Measurements from ENCODE around the gene MARCO.

MARCO gene

GRCh38 chr2:119010336-119010735 lies 68.3 kb downstream of the MARCO start:
- TF ChIP-seq CTCF (IDR thresholded peaks at IDR 0.05): no peak

- TF ChIP-seq CTCF (IDR thresholded peaks at IDR 0.05): peak; percentile 52
These were observed 69.3 kb downstream of the MARCO start for GRCh38 chr2:119011162-119011909.

- no peak for TF ChIP-seq CTCF (IDR thresholded peaks at IDR 0.05)
These were observed 69.9 kb downstream of the MARCO start for GRCh38 chr2:119011910-119012209.

GRCh38 chr2:119012345-119013301 lies 70.6 kb downstream of the MARCO start:
- TF ChIP-seq CTCF (IDR thresholded peaks at IDR 0.05): no peak

GRCh38 chr2:119013671-119014070 lies 71.7 kb downstream of the MARCO start:
- TF ChIP-seq CTCF (IDR thresholded peaks at IDR 0.05): no peak

GRCh38 chr2:119015845-119016244 lies 73.9 kb downstream of the MARCO start:
- no peak for TF ChIP-seq CTCF (IDR thresholded peaks at IDR 0.05)

GRCh38 chr2:119019521-119019920 lies 77.5 kb downstream of the MARCO start:
- no peak for TF ChIP-seq CTCF (IDR thresholded peaks at IDR 0.05)

Data from LNCAP (cell line).